CD1c-positive myeloid dendritic cell (primary cell): ENCODE measurements around the gene TMEM135.
"Not testable (repeated sequence)": the region's sequence is repeated elsewhere in the genome, so short reads cannot be mapped to it uniquely, and the experiment has no call there.

Experiments
- DNase-seq: peaks from one replicate; pipeline ENCODE4 v3.0.0-alpha.2; 2016; ENCODE audit errors: extremely low spot score

Gene TMEM135

DNA sequence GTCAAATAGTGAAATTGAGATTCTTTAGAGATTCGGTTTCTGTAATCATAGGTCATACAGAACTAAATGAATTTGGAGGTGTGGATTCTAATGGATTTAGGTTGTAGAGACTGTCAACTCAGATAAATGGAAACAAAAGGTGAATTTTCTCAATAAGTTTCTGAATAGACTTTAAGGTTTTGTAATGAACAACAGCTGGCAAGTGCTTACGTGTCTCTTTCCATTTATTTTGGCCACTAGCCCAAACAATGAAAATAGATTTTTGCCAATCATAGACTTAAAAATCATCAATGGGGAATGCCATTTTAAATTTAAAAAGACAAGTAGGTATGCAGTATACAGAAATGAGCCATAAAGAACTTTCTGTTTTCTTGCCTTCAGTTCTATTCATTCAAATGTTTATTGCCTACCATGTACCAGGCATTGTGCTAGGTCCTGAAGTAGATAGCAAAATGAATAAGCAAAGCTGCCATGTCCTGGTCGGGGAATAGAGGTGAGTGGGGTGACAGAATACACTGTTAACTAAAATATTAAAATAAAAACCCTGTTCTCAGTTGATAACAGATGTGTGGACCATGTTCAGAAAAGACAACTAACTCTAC is 16.9 kb upstream of the TMEM135 start:
- no peak for DNase-seq

DNA sequence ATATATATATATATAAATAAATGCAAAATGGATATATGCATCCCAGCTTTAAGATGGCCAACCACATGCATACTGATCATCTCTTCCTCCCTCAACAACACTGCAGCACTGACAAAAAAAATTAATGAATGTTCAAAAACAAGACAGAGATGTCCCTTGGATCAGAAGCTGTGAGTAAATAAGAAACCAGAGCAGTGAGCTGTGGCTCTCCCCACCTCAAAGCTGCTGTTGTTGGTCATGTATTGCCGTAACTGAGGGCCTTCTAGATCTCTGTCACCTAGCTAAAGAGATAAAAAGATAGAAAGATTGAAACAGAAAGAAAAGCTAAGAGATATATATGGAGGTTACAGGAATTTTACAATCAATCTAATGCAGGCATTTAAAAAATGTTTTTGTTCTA is 15.5 kb upstream of the TMEM135 start:
- DNase-seq = no peak

- DNase-seq = no peak
These were observed 15.0 kb upstream of the TMEM135 start for GRCh38 chr11:87022738-87023137.

DNA sequence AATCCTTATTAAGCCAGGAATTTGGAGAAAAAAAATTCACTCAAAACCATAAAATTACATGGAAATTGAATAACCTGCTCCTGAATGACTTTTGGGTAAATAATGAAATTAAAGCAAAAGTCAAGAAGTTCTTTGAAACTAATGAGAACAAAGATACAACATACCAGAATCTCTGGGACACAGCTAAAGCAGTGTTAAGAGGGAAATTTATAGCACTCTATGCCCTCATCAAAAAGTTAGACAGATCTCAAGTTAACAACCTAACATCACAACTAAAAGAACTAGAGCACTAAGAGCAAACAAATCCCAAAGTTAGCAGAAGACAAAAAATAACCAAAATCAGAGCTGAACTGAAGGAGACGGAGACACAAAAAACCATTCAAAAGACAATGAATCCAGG is 11.3 kb upstream of the TMEM135 start:
- DNase-seq = not testable (repeated sequence)

DNA sequence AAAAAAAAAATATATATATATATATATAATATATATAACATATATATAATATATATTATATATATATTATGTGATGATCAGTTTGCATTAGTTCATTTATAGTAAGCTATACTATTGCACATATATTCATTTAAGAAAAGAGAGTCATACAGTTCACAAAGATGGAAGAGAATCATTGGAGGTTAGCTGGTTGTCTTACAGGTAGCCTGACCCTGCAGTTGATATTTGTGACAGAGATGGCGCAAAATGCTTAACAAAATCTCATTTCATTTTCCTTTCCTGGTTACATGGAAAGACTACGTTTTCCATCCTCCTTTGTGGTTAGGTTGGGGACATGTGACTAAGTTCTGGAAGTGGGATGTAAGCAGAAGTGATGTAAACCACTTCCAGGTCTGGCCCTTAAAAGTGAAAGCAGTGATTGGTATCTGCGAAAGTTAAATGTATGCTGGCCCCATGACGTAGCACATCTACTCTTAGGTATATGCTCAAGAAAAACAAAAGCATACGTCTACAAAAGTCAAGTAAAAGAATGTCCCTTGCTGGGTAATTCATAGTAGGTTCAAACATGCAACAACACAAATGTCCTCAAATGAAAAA is 7.2 kb upstream of the TMEM135 start:
- peak; percentile 54 for DNase-seq

- DNase-seq = no peak
These were observed 6.1 kb upstream of the TMEM135 start for GRCh38 chr11:87031433-87032170.

DNA sequence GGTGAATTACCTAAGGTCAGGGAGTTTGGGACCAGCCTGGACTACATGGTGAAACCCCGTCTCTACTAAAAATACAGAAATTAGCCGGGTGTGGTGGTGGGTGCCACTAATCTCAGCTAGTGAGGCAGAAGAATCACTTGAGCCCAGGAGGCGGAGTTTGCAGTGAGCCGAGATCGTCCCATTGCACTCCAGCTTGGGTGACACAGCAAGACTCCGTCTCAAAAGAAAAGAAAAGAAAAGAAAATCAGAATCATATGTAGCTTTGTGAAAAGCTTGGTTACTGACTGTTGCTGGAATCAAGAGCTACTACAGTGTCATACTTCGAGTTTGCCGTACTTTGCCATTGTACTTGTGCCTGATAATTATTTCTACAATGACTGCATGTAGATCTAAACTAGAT is 4.2 kb upstream of the TMEM135 start:
- DNase-seq = no peak

- peak; percentile 63 for DNase-seq
These were observed 1.7 kb upstream of the TMEM135 start for GRCh38 chr11:87035976-87036583.

GRCh38 chr11:87036756-87037449 is 831 bp upstream of the TMEM135 start:
- DNase-seq = peak; percentile 15

DNA sequence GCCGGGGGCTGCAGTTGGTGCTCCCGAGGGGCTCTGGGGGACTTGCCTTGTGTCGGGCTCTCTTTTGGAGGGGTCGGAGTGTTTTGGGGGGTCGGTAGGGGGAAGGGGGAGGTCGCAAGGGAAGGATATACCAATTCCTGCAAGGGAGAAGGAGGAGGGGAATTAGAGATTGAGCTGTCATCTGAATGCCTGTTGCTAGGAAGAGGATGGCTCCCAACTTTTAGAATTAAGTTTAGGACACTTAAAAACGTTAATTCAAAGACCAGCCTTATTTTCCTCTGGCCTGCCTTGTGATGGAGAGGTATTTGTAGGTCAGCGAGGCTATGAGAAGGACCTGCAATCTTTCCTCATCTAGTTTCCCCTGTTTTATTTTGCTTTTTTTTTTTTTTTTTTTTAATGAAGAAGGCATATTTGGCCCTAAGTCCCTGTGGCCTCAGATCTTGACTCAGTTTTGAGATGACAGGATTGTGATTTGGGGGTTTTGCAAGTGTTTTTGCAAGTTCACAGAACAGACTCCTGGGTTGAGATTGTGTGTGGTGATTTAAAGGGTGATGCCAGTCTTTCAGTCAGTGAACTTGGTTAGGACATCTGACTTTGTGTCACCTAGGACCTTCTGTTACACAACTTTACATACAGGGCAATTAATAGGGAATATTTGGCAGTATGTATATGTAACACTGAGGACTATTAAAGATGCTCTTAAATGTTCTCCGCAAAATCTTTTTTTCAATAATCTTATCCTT is 672 bp downstream of the TMEM135 start:
- peak; percentile 13 for DNase-seq

DNA sequence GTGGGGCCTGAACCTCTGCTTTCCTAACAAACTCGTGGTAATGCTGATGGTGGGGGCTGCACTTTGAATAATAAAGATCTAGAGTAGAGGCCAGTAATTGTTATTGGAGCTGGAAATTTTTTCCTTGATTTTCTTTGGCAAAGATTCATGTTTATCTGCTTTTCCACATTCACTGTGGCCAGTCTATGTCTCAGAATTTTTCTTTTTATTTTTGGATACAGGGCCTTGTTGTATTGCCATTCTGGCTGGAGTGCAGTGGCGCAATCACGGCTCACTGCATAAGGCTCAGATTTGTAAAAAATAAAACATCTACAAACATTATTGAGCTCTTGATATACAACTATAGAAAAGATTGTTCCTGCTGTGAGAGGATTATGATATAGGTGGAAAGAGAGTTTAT is 1.6 kb downstream of the TMEM135 start:
- DNase-seq = no peak

DNA sequence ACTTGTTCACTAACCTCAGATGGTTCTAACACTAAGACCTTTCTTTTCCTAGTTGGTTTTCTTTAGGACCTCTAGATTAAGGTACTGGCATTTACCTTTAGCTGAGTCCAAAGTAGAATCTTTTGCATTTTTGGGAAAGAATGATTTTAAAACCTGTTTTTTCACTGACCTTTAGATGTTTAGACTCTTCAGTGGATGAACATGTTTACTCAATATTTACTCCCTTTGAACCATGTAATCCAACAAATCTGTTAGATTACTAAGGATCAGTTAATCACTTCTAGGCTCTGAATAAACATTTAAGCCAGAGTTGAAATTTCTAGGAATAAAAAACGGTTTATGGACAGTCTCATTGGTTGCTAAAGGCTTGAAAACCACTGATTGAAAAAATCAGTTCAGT is 6.2 kb downstream of the TMEM135 start:
- DNase-seq = no peak

- DNase-seq = no peak
These were observed 9.1 kb downstream of the TMEM135 start for GRCh38 chr11:87046824-87047223.

DNA sequence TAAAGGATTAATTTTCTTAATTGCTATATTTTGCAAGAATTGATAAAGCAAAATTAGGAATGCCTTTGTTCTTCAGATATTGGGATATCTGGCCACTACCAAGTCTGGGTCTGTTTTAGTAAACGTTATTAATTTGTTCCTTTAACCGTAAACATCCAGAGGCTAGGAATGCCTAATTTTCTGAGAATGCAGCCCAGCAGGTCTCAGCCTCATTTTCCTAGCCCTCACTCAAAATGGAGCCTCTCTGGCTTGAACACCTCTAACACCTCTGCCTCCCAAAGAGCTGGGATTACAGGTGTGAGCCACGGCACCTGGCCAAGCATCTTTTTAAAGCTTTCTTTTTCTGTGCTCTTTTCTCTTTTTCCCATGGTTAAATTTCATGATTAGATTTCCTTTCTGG is 18.4 kb downstream of the TMEM135 start:
- DNase-seq = no peak

DNA sequence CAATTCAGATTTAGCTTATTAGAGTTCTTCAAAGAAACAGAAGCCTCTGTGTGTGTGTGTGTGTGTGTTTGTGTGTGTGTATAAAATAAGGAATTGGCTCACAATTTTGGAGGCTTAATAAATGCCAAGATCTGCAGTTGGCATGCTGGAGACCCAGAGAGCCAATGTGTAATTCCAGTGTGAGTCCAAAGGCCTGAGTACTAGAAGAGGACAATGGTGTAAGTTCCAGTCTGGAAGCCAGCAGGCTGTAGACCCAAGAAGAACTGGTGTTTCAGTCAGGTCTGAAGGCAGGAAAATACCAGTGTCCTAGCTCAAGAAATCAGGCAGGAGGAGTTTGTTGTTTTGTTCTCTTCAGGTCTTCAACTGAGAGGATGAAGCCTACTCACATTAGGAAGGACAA is 20.0 kb downstream of the TMEM135 start:
- DNase-seq = no peak

- no peak for DNase-seq
These were observed 22.1 kb downstream of the TMEM135 start for GRCh38 chr11:87059596-87060390.

- no peak for DNase-seq
These were observed 24.0 kb downstream of the TMEM135 start for GRCh38 chr11:87061766-87062165.

DNA sequence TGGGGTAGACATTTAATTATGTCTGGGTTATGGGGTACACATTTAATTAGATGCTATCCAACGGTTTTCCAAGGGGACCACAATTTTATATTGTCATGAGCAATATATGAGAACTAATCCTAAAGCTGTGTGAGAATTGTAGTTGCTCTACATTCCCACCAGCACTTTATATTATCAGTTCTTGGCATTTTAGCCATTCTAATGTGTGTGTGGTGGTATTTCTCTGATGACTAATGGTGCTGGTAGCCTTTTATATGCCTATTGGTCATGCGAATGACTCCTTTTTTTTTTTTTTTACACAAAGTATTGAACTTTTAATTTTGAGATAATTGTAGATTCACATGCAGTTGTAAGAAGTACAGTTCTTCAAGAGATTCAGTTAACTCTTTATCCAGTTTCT is 26.2 kb downstream of the TMEM135 start:
- DNase-seq = no peak

GRCh38 chr11:87072787-87073186 is 35.1 kb downstream of the TMEM135 start:
- DNase-seq = no peak

DNA sequence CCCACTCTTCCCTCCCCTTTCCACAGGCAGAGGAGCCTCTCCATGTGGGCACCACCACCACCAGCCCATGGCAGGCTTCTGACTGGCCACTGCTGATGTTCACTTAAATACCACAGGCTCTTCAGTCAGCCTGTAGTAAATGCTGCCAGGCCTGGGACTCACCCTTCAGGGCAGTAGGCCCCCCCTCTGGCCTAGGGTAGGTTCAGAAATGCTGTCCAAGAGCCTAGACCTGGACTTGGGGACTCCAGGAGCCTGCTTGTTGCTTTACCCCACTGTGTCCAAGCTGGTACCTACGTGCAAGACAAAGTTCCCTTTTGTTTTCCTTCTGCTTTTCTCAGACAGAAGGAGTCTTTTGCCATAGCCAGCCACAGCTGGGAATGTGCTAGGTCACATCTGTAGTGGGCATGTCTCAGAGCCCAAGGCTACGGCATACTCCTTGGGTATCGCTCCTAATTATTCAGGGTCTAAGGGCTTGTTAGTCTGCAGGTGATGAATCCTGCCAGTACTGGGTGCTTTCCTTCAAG is 38.6 kb downstream of the TMEM135 start:
- peak; percentile 17 for DNase-seq
